Anterior cingulate cortex (tissue), 58 donors: ENCODE results near the gene RABGGTB.
"Not testable (repeated sequence)": the region's sequence is repeated elsewhere in the genome, so short reads cannot be mapped to it uniquely, and the experiment has no call there.

Experiments
- DNase-seq, 58 donors: peaks; one replicate each; lab custom pipeline; 2025; lab: John Stamatoyannopoulos, UW

Gene RABGGTB

GRCh38 chr1:75785983-75786853 is at the start of gene RABGGTB:
TSS of gene RABGGTB (plus strand) at chr1:75786256. CDS start at chr1:75786272, 16 bp downstream.
- DNase-seq: peak; percentile 53 to 96 (median 90)

GRCh38 chr1:75742047-75742625 is 43.9 kb upstream of the RABGGTB start:
- no peak for DNase-seq

- DNase-seq: no peak
Measured at GRCh38 chr1:75745276-75745675, 40.8 kb upstream of the RABGGTB start.

- DNase-seq: not testable (repeated sequence)
Measured at GRCh38 chr1:75757210-75757609, 28.8 kb upstream of the RABGGTB start.

GRCh38 chr1:75758543-75758942 is 27.5 kb upstream of the RABGGTB start:
- not testable (repeated sequence) for DNase-seq

- DNase-seq: no peak
Measured at GRCh38 chr1:75764057-75764655, 21.9 kb upstream of the RABGGTB start.

- DNase-seq: no peak
Measured at GRCh38 chr1:75765697-75766355, 20.2 kb upstream of the RABGGTB start.

GRCh38 chr1:75768016-75768415 is 18.0 kb upstream of the RABGGTB start:
- no peak for DNase-seq

GRCh38 chr1:75770761-75771160 is 15.3 kb upstream of the RABGGTB start:
- DNase-seq: no peak

- DNase-seq: no peak
Measured at GRCh38 chr1:75771978-75772377, 14.1 kb upstream of the RABGGTB start.

GRCh38 chr1:75777812-75778211 is 8.2 kb upstream of the RABGGTB start:
- DNase-seq: not testable (repeated sequence)

- not testable (repeated sequence) for DNase-seq
Measured at GRCh38 chr1:75778694-75779093, 7.4 kb upstream of the RABGGTB start.

GRCh38 chr1:75780183-75780582 is 5.9 kb upstream of the RABGGTB start:
- not testable (repeated sequence) for DNase-seq

- DNase-seq: not testable (repeated sequence)
Measured at GRCh38 chr1:75783920-75784319, 2.1 kb upstream of the RABGGTB start.

GRCh38 chr1:75785320-75785982 is 605 bp upstream of the RABGGTB start:
- no peak for DNase-seq

GRCh38 chr1:75786901-75787493 is 941 bp downstream of the RABGGTB start:
- no peak for DNase-seq

GRCh38 chr1:75787524-75787923 is 1.5 kb downstream of the RABGGTB start:
- DNase-seq: no peak

- DNase-seq: no peak
Measured at GRCh38 chr1:75789988-75790387, 3.9 kb downstream of the RABGGTB start.

GRCh38 chr1:75791022-75791421 is 5.0 kb downstream of the RABGGTB start:
- DNase-seq: no peak

GRCh38 chr1:75792091-75792490 is 6.0 kb downstream of the RABGGTB start:
- DNase-seq: no peak
